ENCODE data around the gene UBE3C. TPM values are rescaled to one million over a fixed set of nuclear protein-coding genes. Genes with fewer than 3 reads are reported as not detected.

Gene UBE3C
- total and polyA plus RNA-seq, 9 of the 15 experiments (the other 6 are each of a cell fraction or from before 2014, with no cell fraction given), result 9.6 to 91.7 (median 75.4) TPM

GRCh38 chr7:157139810-157140510 is 1.2 kb downstream of the UBE3C start:
- peak in 1 of 4 experiments; percentile 32 for DNase-seq (ENCODE audit: extremely low read depth in 1 of 4, low spot score in 3 of 4)
- Histone ChIP-seq H3K9me1 (ENCODE audit: control insufficient read depth, insufficient read depth, low read length) (peaks cover 12% of the 10 kb centered on the region), H3K27me3 (ENCODE audit: control insufficient read depth in 2 of 2, insufficient read depth in 2 of 2, low read length in 2 of 2) (no peaks in the 10 kb centered on the region), H3K4me2 (ENCODE audit: insufficient read depth, low read length) (peak overlapping the region; percentile 96), H3K4me3 (peak overlapping the region; percentile 88), H3K9ac (ENCODE audit: insufficient read depth in 1 of 2, low read depth in 2 of 2, low read length in 2 of 2) (peak overlapping the region; percentile 93 to 98), H3K79me2 (ENCODE audit: control insufficient read depth, insufficient read depth, low read length) (peaks cover 60% of the 10 kb centered on the region), H2AFZ (ENCODE audit: low read depth, low read length) (peak overlapping the region; percentile 27; the same call in 1 of the 2 replicates), H3K27ac (ENCODE audit: extremely low read depth, low read depth, low read length) (peak overlapping the region; percentile 88), H3K36me3 (ENCODE audit: control insufficient read depth, insufficient read depth, low read length) (peaks cover 55% of the 10 kb centered on the region), H3K4me1 (replicated peaks in 1 of 2; ENCODE audit: control insufficient read depth in 2 of 2, insufficient read depth in 2 of 2, low read length in 2 of 2) (peaks cover 27 to 28% of the 10 kb centered on the region in 2 experiments), H3K9me3 (replicated peaks; ENCODE audit: control insufficient read depth, insufficient read depth, low read depth, low read length) (no peaks in the 10 kb centered on the region), H4K20me1 (replicated peaks; ENCODE audit: control insufficient read depth, insufficient read depth, low read length) (peaks cover 36% of the 10 kb centered on the region)
- in situ Hi-C loops (cut with MboI) (no loop called here), intact Hi-C loops (cut with micrococcal nuclease) (loop anchor here (5.0 to 10.0 kb wide), 2 partner anchors 168 to 235 kb away; no protein-coding TSS in a partner anchor)
- no peak for ATAC-seq
- WGBS (ENCODE audit: insufficient coverage, low coverage, missing lambda C conversion rate), result 5% methylated on average over 19 of the region's 19 CpGs
- peak; percentile 59 for FAIRE-seq
- BruUV-seq (replicated peaks), result no TSS peak
- POLR2A ChIA-PET, result interaction anchor here (1.2 to 2.2 kb wide), 3 partner anchors 10 to 19 kb away, joined by 3 to 25 read pairs (median 5); no protein-coding TSS in a partner anchor
- CTCF ChIA-PET (ENCODE audit: low intra/inter-chr PET ratio), result no interaction called here
- TF ChIP-seq KDM5B (IDR thresholded peaks at IDR 0.05; ENCODE audit: insufficient replicate concordance, low read depth, low read length), result no peak
- no peak for TF ChIP-seq NFIX (CRISPR knock-in tag; IDR thresholded peaks at IDR 0.05; ENCODE audit: low read depth)
- no peak for TF ChIP-seq TCF15 (CRISPR knock-in tag; IDR thresholded peaks at IDR 0.05)
- no peak for TF ChIP-seq ZNF384 (IDR thresholded peaks at IDR 0.05; ENCODE audit: low read depth, low read length)
- peak; percentile 12; the same call in 1 of the 2 replicates for TF ChIP-seq TCF3 (CRISPR knock-in tag; IDR thresholded peaks at IDR 0.05)
- 0 out of 2 replicates have a peak, but pooled peaks have one; percentile 20 for TF ChIP-seq CBFA2T3 (IDR thresholded peaks at IDR 0.05)
- no peak for TF ChIP-seq EP400 (IDR thresholded peaks at IDR 0.05)
- TF ChIP-seq HNRNPL (IDR thresholded peaks at IDR 0.05; ENCODE audit: low read depth, low read length), result no peak
- TF ChIP-seq NCOA6 (IDR thresholded peaks at IDR 0.05), result no peak
- TF ChIP-seq, protein P1, sequence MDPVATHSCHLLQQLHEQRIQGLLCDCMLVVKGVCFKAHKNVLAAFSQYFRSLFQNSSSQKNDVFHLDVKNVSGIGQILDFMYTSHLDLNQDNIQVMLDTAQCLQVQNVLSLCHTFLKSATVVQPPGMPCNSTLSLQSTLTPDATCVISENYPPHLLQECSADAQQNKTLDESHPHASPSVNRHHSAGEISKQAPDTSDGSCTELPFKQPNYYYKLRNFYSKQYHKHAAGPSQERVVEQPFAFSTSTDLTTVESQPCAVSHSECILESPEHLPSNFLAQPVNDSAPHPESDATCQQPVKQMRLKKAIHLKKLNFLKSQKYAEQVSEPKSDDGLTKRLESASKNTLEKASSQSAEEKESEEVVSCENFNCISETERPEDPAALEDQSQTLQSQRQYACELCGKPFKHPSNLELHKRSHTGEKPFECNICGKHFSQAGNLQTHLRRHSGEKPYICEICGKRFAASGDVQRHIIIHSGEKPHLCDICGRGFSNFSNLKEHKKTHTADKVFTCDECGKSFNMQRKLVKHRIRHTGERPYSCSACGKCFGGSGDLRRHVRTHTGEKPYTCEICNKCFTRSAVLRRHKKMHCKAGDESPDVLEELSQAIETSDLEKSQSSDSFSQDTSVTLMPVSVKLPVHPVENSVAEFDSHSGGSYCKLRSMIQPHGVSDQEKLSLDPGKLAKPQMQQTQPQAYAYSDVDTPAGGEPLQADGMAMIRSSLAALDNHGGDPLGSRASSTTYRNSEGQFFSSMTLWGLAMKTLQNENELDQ (CRISPR knock-in tag; IDR thresholded peaks at IDR 0.05; ENCODE audit: borderline replicate concordance), result no peak
- TF ChIP-seq, protein P2, sequence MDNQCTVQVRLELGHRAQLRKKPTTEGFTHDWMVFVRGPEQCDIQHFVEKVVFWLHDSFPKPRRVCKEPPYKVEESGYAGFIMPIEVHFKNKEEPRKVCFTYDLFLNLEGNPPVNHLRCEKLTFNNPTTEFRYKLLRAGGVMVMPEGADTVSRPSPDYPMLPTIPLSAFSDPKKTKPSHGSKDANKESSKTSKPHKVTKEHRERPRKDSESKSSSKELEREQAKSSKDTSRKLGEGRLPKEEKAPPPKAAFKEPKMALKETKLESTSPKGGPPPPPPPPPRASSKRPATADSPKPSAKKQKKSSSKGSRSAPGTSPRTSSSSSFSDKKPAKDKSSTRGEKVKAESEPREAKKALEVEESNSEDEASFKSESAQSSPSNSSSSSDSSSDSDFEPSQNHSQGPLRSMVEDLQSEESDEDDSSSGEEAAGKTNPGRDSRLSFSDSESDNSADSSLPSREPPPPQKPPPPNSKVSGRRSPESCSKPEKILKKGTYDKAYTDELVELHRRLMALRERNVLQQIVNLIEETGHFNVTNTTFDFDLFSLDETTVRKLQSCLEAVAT (IDR thresholded peaks at IDR 0.05), result no peak
- TF ChIP-seq POLR3G (IDR thresholded peaks at IDR 0.05; ENCODE audit: extremely low read depth, insufficient read length, insufficient replicate concordance), result no peak
- TF ChIP-seq ZNF274 (IDR thresholded peaks at IDR 0.05; ENCODE audit: borderline replicate concordance, low read depth, low read length), result no peak
- TF ChIP-seq, protein P3, sequence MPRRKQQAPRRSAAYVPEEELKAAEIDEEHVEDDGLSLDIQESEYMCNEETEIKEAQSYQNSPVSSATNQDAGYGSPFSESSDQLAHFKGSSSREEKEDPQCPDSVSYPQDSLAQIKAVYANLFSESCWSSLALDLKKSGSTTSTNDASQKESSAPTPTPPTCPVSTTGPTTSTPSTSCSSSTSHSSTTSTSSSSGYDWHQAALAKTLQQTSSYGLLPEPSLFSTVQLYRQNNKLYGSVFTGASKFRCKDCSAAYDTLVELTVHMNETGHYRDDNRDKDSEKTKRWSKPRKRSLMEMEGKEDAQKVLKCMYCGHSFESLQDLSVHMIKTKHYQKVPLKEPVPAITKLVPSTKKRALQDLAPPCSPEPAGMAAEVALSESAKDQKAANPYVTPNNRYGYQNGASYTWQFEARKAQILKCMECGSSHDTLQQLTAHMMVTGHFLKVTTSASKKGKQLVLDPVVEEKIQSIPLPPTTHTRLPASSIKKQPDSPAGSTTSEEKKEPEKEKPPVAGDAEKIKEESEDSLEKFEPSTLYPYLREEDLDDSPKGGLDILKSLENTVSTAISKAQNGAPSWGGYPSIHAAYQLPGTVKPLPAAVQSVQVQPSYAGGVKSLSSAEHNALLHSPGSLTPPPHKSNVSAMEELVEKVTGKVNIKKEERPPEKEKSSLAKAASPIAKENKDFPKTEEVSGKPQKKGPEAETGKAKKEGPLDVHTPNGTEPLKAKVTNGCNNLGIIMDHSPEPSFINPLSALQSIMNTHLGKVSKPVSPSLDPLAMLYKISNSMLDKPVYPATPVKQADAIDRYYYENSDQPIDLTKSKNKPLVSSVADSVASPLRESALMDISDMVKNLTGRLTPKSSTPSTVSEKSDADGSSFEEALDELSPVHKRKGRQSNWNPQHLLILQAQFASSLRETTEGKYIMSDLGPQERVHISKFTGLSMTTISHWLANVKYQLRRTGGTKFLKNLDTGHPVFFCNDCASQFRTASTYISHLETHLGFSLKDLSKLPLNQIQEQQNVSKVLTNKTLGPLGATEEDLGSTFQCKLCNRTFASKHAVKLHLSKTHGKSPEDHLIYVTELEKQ (CRISPR knock-in tag; IDR thresholded peaks at IDR 0.05), result no peak

Measured in K562 (cell line).